BJ (cell line): Measurements from ENCODE around the gene MTHFD1. TPM values are rescaled to one million over a fixed set of nuclear protein-coding genes. Genes with fewer than 3 reads are reported as not detected.
"Not testable (repeated sequence)": the region's sequence is repeated elsewhere in the genome, so short reads cannot be mapped to it uniquely, and the experiment has no call there.

Source experiments
- CTCF ChIA-PET: fragments of 350-600 bp; formaldehyde crosslinking; extraction: SDS; loops from one replicate; lab custom pipeline; 2021; ENCODE audit warnings: antibody characterized with exemption, inconsistent platforms; lab: Yijun Ruan, JAX
- POLR2A ChIA-PET: fragments of 300-600 bp; sonication (Branson Sonifier 250); formaldehyde crosslinking; extraction: SDS; loops from one replicate; lab custom pipeline; 2021; ENCODE audit warnings: antibody characterized with exemption; lab: Charles Lee
- DNase-seq: peaks from one replicate; pipeline ENCODE4 v3.0.0-alpha.2; 2011; ENCODE audit warnings: low read depth
- H3K27me3 ChIP-seq: 2 replicates; pipeline ENCODE4 v1.6.0; 2011; ENCODE audit warnings: low read length; ENCODE audit not compliant: control insufficient read depth, insufficient read depth
- H3K36me3 ChIP-seq: 2 replicates; pipeline ENCODE4 v1.5.1; 2011; ENCODE audit warnings: low read length; ENCODE audit not compliant: control insufficient read depth, insufficient read depth
- H3K4me3 ChIP-seq: 2 replicates; pipeline ENCODE4 v1.5.1; 2011; ENCODE audit warnings: low read depth, mild to moderate bottlenecking, control low read depth, low read length
- CTCF ChIP-seq: IDR thresholded peaks from 2 replicates; pipeline ENCODE4 v1.5.1; 2011; ENCODE audit warnings: low read depth, mild to moderate bottlenecking, control low read depth, inconsistent platforms, low read length, moderate library complexity; ENCODE audit not compliant: insufficient read depth
- polyA plus RNA-seq: library from polyadenylated mRNA; depleted of rRNA; stranded (reverse); fragments of >200 nt; gene quantifications from 2 replicates; pipeline ENCODE4 v1.2.3, GENCODE V29; 2011

MTHFD1 gene
- polyA plus RNA-seq, 1 experiment = 30.9 TPM

DNA sequence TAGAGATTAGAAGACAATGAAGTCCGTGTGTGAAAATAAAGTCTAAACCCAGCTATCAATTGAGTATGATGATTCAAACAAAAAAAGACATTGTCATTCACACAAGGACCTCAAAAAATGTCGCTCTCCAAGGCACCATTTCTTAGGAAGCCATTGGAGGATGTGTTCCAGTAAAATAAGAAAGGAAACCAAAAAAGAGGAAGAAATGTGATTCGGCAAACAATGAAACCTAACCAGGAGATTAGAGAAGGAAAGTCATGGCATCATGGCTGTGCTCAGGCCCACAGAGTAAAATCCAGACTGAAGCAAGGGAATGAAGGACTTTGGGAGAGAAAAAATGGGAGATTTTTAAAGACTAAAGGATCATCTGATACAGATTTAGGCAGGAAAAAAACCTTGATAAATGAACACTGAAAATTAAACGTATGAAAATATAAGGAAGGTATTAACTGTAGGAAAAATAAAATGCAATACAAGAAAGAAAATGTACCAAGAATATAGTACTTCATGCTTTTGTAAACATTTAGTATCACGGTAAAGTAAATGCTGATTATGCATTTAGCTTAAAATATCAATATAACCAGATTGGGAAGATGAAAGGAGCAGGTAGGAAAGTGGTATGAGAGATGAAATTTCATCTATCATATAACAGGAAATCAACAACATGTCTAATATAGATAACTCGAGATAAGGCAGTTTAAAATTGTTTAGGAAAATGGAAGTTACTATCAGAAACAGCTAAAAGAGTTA, 38.2 kb upstream of the MTHFD1 start:
- ChIA-PET CTCF (interaction anchor here (0.9 to 1.2 kb wide), 3 partner anchors 12 to 161 kb away, joined by 3 read pairs; no protein-coding TSS in a partner anchor), POLR2A (no interaction called here)
- no peak for TF ChIP-seq CTCF
- Histone ChIP-seq H3K27me3 (no peaks in the 10 kb centered on the region), H3K36me3 (no peaks in the 10 kb centered on the region), H3K4me3 (no peak overlapping the region)
- DNase-seq = no peak

GRCh38 chr14:64363265-64363846, 24.8 kb upstream of the MTHFD1 start:
- no peak for TF ChIP-seq CTCF
- H3K4me3 ChIP-seq = no peak overlapping the region
- ChIA-PET POLR2A (no interaction called here), CTCF (interaction anchor here (0.6 to 1.2 kb wide), 3 partner anchors 116 to 431 kb away, joined by 3 to 5 read pairs (median 3); no protein-coding TSS in a partner anchor)
- H3K36me3 ChIP-seq = no peaks in the 10 kb centered on the region
- DNase-seq = no peak
- no peaks in the 10 kb centered on the region for H3K27me3 ChIP-seq

- ChIA-PET POLR2A (no interaction called here), CTCF (interaction anchor here (0.6 to 1.0 kb wide), 2 partner anchors 14 to 18 kb away, joined by 3 read pairs; no protein-coding TSS in a partner anchor)
- H3K36me3 ChIP-seq = no peaks in the 10 kb centered on the region
- no peak overlapping the region for H3K4me3 ChIP-seq
- TF ChIP-seq CTCF = no peak
- no peak for DNase-seq
- H3K27me3 ChIP-seq = no peaks in the 10 kb centered on the region
These were observed 23.2 kb upstream of the MTHFD1 start for GRCh38 chr14:64364907-64365306.

- DNase-seq, H3K4me3 ChIP-seq, POLR2A ChIA-PET, H3K36me3 ChIP-seq, H3K27me3 ChIP-seq: not testable (repeated sequence)
- CTCF ChIA-PET = interaction anchor here (0.6 to 1.0 kb wide), 2 partner anchors 13 to 18 kb away, joined by 3 read pairs; no protein-coding TSS in a partner anchor
These were observed 22.7 kb upstream of the MTHFD1 start for GRCh38 chr14:64365358-64365889.

GRCh38 chr14:64369201-64369600, 19.0 kb upstream of the MTHFD1 start:
- CTCF ChIA-PET = no interaction called here

More at GRCh38 chr14:64369201-64369600, 19.0 kb upstream of the MTHFD1 start:
- POLR2A ChIA-PET = no interaction called here
- Histone ChIP-seq H3K27me3 (no peaks in the 10 kb centered on the region), H3K36me3 (no peaks in the 10 kb centered on the region), H3K4me3 (no peak overlapping the region)
- DNase-seq = no peak
- no peak for TF ChIP-seq CTCF
